ENCODE results near the gene RAB7B. TPM values are rescaled to one million over a fixed set of nuclear protein-coding genes. Genes with fewer than 3 reads are reported as not detected.
A peak's percentile ranks its signal among the peaks of the same experiment; 100 is the strongest.

Gene RAB7B
- total and polyA plus RNA-seq, 9 of the 15 experiments (the other 6 are each of a cell fraction or from before 2014, with no cell fraction given) = 0.03 to 0.29 (median 0.07) TPM; not detected in 4

DNA sequence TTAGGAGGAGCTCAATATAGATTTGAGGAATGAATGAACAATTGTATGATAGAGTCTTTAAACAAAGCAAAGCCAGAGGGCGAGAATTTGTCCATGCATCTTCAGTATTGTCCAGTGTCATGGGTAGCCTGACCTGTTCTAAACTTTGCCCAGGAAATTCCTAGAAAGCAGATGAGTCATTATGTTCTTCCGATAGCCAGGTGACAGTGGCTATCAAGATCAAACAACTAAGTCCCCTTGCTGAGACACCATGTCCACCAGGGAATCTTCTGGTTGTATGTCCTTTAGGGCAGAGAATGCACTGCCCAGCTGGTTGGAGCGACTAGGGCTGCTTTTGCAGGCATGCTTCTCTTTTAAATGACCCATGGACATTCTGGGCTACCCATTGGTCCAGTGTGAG lies 58.1 kb downstream of the RAB7B start:
- Histone ChIP-seq H3K4me2 (ENCODE audit: insufficient read depth, low read length) (peak overlapping the region; percentile 33; the same call in 1 of the 2 replicates), H3K4me1 (replicated peaks in 1 of 2; ENCODE audit: control insufficient read depth in 2 of 2, insufficient read depth in 2 of 2, low read length in 2 of 2) (peaks cover 7 to 10% of the 10 kb centered on the region in 2 experiments), H3K9me3 (replicated peaks; ENCODE audit: control insufficient read depth, insufficient read depth, low read depth, low read length) (no peaks in the 10 kb centered on the region), H2AFZ (ENCODE audit: low read depth, low read length) (no peak overlapping the region), H3K4me3 (no peak overlapping the region), H3K27me3 (ENCODE audit: control insufficient read depth in 2 of 2, insufficient read depth in 2 of 2, low read length in 2 of 2) (peaks cover 39 to 79% of the 10 kb centered on the region in 2 experiments), H3K36me3 (ENCODE audit: control insufficient read depth, insufficient read depth, low read length) (no peaks in the 10 kb centered on the region), H4K20me1 (replicated peaks; ENCODE audit: control insufficient read depth, insufficient read depth, low read length) (peaks cover 36% of the 10 kb centered on the region), H3K27ac (ENCODE audit: extremely low read depth, low read depth, low read length) (no peak overlapping the region), H3K9ac (ENCODE audit: insufficient read depth in 1 of 2, low read depth in 2 of 2, low read length in 2 of 2) (no peak overlapping the region), H3K9me1 (ENCODE audit: control insufficient read depth, insufficient read depth, low read length) (no peaks in the 10 kb centered on the region), H3K79me2 (ENCODE audit: control insufficient read depth, insufficient read depth, low read length) (no peaks in the 10 kb centered on the region)
- no peak for ATAC-seq
- ChIA-PET CTCF (ENCODE audit: low intra/inter-chr PET ratio) (no interaction called here), POLR2A (no interaction called here)
- 2% methylated on average over 3 of the region's 3 CpGs for WGBS (ENCODE audit: insufficient coverage, low coverage, missing lambda C conversion rate)
- BruUV-seq (replicated peaks) = no TSS peak
- peak; percentile 28 to 42 (median 40) for DNase-seq (ENCODE audit: extremely low read depth in 1 of 4, low spot score in 3 of 4)
- intact Hi-C loops (cut with micrococcal nuclease) (no loop called here), in situ Hi-C loops (cut with MboI) (no loop called here)
- peak; percentile 54 for FAIRE-seq
- TF ChIP-seq ZKSCAN1 (IDR thresholded peaks at IDR 0.05; ENCODE audit: low read depth, low read length) = no peak
- no peak for TF ChIP-seq ZBTB8A (IDR thresholded peaks at IDR 0.05; ENCODE audit: partially characterized antibody)
- TF ChIP-seq SAP30 (IDR thresholded peaks at IDR 0.05; ENCODE audit: borderline replicate concordance, insufficient read depth, low read depth, low read length, poor library complexity, severe bottlenecking) = no peak
- TF ChIP-seq ARID1B (IDR thresholded peaks at IDR 0.05) = peak; percentile 71
- TF ChIP-seq ZNF431 (CRISPR knock-in tag; IDR thresholded peaks at IDR 0.05) = no peak
- no peak for TF ChIP-seq FOXJ3 (CRISPR knock-in tag; IDR thresholded peaks at IDR 0.05)
- no peak for TF ChIP-seq MTA2 (IDR thresholded peaks at IDR 0.05; ENCODE audit: low read depth)
- TF ChIP-seq CGGBP1 (CRISPR knock-in tag; IDR thresholded peaks at IDR 0.05) = no peak
- peak; percentile 79 for TF ChIP-seq JUN (IDR thresholded peaks at IDR 0.05; ENCODE audit: borderline replicate concordance, low read depth, low read length)
- TF ChIP-seq JUN (CRISPR knock-in tag; IDR thresholded peaks at IDR 0.05; ENCODE audit: borderline replicate concordance) = no peak
- TF ChIP-seq ELF2 (CRISPR knock-in tag; IDR thresholded peaks at IDR 0.05) = no peak
- TF ChIP-seq RBFOX2 (IDR thresholded peaks at IDR 0.05; ENCODE audit: low read depth, low read length) = no peak
- no peak for TF ChIP-seq XRCC3 (IDR thresholded peaks at IDR 0.05)
- no peak for TF ChIP-seq NR2C2 (CRISPR knock-in tag; IDR thresholded peaks at IDR 0.05)
- no peak for TF ChIP-seq NR2C2 (tag; IDR thresholded peaks at IDR 0.05)
- peak; percentile 70 for TF ChIP-seq ZEB2 (IDR thresholded peaks at IDR 0.05)
- no peak for TF ChIP-seq ELK3 (CRISPR knock-in tag; IDR thresholded peaks at IDR 0.05)
- no peak for TF ChIP-seq ESRRB (CRISPR knock-in tag; IDR thresholded peaks at IDR 0.05; ENCODE audit: borderline replicate concordance)
- TF ChIP-seq RB1 (IDR thresholded peaks at IDR 0.05; ENCODE audit: low read depth) = no peak
- TF ChIP-seq HOXB6 (CRISPR knock-in tag; IDR thresholded peaks at IDR 0.05; ENCODE audit: borderline replicate concordance) = no peak
- TF ChIP-seq ZNF830 (CRISPR knock-in tag; IDR thresholded peaks at IDR 0.05) = no peak
- TF ChIP-seq MEF2A (IDR thresholded peaks at IDR 0.05; ENCODE audit: control insufficient read depth, low read depth, low read length) = no peak
- no peak for TF ChIP-seq TAF7 (tag; IDR thresholded peaks at IDR 0.05)
- no peak for TF ChIP-seq HDAC1 (IDR thresholded peaks at IDR 0.05)
- no peak for TF ChIP-seq SREBF2 (CRISPR knock-in tag; IDR thresholded peaks at IDR 0.05)
- no peak for TF ChIP-seq ASH1L (IDR thresholded peaks at IDR 0.05; ENCODE audit: borderline replicate concordance, low read depth, partially characterized antibody)
